Suprapubic skin (tissue), 4 donors: ENCODE data around the gene PRSS22. TPM values are rescaled to one million over a fixed set of nuclear protein-coding genes. Genes with fewer than 3 reads are reported as not detected.

Source experiments
- DNase-seq, 2 donors: peaks; one replicate each; pipeline ENCODE4 v3.0.0-alpha.2; 2019; ENCODE audit warnings: low spot score in 2 of 2
- H3K27ac ChIP-seq: fragments of 200-600 bp; sonication (generic); one replicate; pipeline ENCODE4 v1.5.1; 2019
- H3K27me3 ChIP-seq: fragments of 200-600 bp; sonication (generic); one replicate; pipeline ENCODE4 v1.5.1; 2019
- H3K36me3 ChIP-seq: fragments of 200-600 bp; sonication (generic); one replicate; pipeline ENCODE4 v1.5.1; 2019
- H3K4me1 ChIP-seq: fragments of 200-600 bp; sonication (generic); one replicate; pipeline ENCODE4 v1.5.1; 2019
- H3K4me3 ChIP-seq: fragments of 200-600 bp; sonication (generic); one replicate; pipeline ENCODE4 v1.5.1; 2019; ENCODE audit warnings: mild to moderate bottlenecking
- H3K9me3 ChIP-seq: fragments of 200-600 bp; sonication (generic); one replicate; pipeline ENCODE4 v1.5.1; 2019
- EP300 ChIP-seq: sonication (generic); formaldehyde crosslinking; IDR thresholded peaks from one replicate; pipeline ENCODE4 v1.6.1; 2017; ENCODE audit warnings: antibody characterized with exemption
- POLR2A ChIP-seq, 2 donors: fragments of 450-650 bp; IDR thresholded peaks; one replicate each; pipeline ENCODE4 v1.6.1; 2017; ENCODE audit warnings: antibody characterized with exemption in 2 of 2, mild to moderate bottlenecking in 2 of 2, moderate library complexity in 2 of 2
- POLR2AphosphoS5 ChIP-seq, 3 donors: sonication (generic); formaldehyde crosslinking; IDR thresholded peaks; one replicate each; pipeline ENCODE4 v1.6.1; 2017; ENCODE audit warnings: antibody characterized with exemption in 3 of 3
- WGBS: methylation state at CpG from one replicate; pipeline ENCODE4 v1.1.5; 2018; 5-methylcytosine and 5-hydroxymethylcytosine counted together
- total RNA-seq, 4 donors: library from RNA; depleted of rRNA; stranded (reverse); fragments of >200 nt; gene quantifications; one replicate each; pipeline ENCODE4 v1.1.0, GENCODE V29; 2016
- TF ChIP-seq, protein P1 (sequence below), 2 donors: fragments of 200-600 bp in 1 of 2; fragments of 450-650 bp in 1 of 2; sonication (generic) in 1 of 2; IDR thresholded peaks; one replicate each; pipeline ENCODE4 v1.5.1; 2016 to 2019; ENCODE audit warnings: antibody characterized with exemption in 2 of 2, mild to moderate bottlenecking in 1 of 2, moderate library complexity in 1 of 2

PRSS22 gene
- total RNA-seq, 4 donors from 2014 or later = 1.7 to 8.7 (median 6.7) TPM

DNA sequence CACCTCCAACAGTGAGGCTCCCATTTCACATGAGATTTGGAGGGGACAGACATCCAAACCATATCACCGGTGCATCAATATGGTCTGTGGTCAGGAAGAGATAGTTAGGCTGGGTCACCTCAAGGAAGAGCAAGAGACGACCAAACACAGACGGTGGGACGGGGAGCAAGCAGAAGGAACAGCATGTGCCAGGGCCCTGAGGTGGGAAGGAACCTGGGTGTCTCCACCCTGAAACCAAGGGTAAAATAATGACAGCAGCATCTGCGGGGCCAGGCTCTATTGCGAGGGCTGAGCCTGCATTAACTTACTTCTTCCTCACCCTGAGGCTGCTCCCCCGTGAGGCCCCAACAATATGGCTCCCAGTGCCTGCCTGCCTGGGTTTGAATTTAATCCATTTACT is 49.8 kb downstream of the PRSS22 start:
- no peaks in the 10 kb centered on the region for H3K36me3 ChIP-seq
- peak in 1 of 2 donors; percentile 15 for DNase-seq
- no peak for TF ChIP-seq EP300
- TF ChIP-seq POLR2A (IDR thresholded peaks at IDR 0.05) = no peak
- no peak for TF ChIP-seq POLR2AphosphoS5 (IDR thresholded peaks at IDR 0.05)
- TF ChIP-seq, protein P1, sequence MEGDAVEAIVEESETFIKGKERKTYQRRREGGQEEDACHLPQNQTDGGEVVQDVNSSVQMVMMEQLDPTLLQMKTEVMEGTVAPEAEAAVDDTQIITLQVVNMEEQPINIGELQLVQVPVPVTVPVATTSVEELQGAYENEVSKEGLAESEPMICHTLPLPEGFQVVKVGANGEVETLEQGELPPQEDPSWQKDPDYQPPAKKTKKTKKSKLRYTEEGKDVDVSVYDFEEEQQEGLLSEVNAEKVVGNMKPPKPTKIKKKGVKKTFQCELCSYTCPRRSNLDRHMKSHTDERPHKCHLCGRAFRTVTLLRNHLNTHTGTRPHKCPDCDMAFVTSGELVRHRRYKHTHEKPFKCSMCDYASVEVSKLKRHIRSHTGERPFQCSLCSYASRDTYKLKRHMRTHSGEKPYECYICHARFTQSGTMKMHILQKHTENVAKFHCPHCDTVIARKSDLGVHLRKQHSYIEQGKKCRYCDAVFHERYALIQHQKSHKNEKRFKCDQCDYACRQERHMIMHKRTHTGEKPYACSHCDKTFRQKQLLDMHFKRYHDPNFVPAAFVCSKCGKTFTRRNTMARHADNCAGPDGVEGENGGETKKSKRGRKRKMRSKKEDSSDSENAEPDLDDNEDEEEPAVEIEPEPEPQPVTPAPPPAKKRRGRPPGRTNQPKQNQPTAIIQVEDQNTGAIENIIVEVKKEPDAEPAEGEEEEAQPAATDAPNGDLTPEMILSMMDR (IDR thresholded peaks at IDR 0.05) = no peak
- no peak overlapping the region for H3K27ac ChIP-seq
- H3K4me3 ChIP-seq = no peak overlapping the region
- peaks cover 28% of the 10 kb centered on the region for H3K27me3 ChIP-seq
- H3K4me1 ChIP-seq = peaks cover 10% of the 10 kb centered on the region
- 79% methylated on average over 7 of the region's 7 CpGs for WGBS
- H3K9me3 ChIP-seq = no peaks in the 10 kb centered on the region

DNA sequence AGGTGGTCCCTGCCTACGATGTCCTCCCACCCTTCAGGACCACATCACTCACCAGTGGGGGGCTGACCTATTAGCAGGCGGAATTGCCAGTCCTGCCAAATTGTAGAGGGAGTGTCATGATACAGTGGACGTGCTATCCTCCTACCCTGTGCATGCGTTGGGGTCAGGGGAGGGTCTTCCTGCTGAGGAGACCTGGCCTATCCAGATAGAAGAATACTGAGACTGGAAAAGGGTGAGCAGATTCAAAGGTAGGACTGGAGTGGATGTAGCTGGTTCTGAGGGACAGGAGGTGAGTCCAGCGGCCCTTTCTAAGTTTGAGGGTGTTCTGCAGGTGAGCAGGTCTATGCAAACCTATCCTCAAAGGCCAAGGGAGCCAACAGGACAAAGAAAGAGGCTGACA is 51.7 kb downstream of the PRSS22 start:
- peak in 1 of 2 donors; percentile 18 for DNase-seq
- H3K4me3 ChIP-seq = no peak overlapping the region
- TF ChIP-seq, protein P1 (IDR thresholded peaks at IDR 0.05) = no peak
- no peak for TF ChIP-seq POLR2A (IDR thresholded peaks at IDR 0.05)
- no peak for TF ChIP-seq EP300
- TF ChIP-seq POLR2AphosphoS5 (IDR thresholded peaks at IDR 0.05) = no peak
- H3K27me3 ChIP-seq = peaks cover 16% of the 10 kb centered on the region
- no peaks in the 10 kb centered on the region for H3K36me3 ChIP-seq
- WGBS = 84% methylated on average over 5 of the region's 5 CpGs
- no peaks in the 10 kb centered on the region for H3K9me3 ChIP-seq
- H3K4me1 ChIP-seq = no peaks in the 10 kb centered on the region
- H3K27ac ChIP-seq = no peak overlapping the region

- no peaks in the 10 kb centered on the region for H3K9me3 ChIP-seq
- TF ChIP-seq, protein P1 (IDR thresholded peaks at IDR 0.05) = no peak
- TF ChIP-seq POLR2A (IDR thresholded peaks at IDR 0.05) = no peak
- no peak for TF ChIP-seq EP300
- no peak for TF ChIP-seq POLR2AphosphoS5 (IDR thresholded peaks at IDR 0.05)
- peaks cover 10% of the 10 kb centered on the region for H3K27me3 ChIP-seq
- H3K36me3 ChIP-seq = no peaks in the 10 kb centered on the region
- H3K27ac ChIP-seq = no peak overlapping the region
- peak; percentile 28 to 32 for DNase-seq
- no peaks in the 10 kb centered on the region for H3K4me1 ChIP-seq
- WGBS = 88% methylated on average over 4 of the region's 4 CpGs
- no peak overlapping the region for H3K4me3 ChIP-seq
Measured at GRCh38 chr16:2804728-2805127, 53.2 kb downstream of the PRSS22 start.

DNA sequence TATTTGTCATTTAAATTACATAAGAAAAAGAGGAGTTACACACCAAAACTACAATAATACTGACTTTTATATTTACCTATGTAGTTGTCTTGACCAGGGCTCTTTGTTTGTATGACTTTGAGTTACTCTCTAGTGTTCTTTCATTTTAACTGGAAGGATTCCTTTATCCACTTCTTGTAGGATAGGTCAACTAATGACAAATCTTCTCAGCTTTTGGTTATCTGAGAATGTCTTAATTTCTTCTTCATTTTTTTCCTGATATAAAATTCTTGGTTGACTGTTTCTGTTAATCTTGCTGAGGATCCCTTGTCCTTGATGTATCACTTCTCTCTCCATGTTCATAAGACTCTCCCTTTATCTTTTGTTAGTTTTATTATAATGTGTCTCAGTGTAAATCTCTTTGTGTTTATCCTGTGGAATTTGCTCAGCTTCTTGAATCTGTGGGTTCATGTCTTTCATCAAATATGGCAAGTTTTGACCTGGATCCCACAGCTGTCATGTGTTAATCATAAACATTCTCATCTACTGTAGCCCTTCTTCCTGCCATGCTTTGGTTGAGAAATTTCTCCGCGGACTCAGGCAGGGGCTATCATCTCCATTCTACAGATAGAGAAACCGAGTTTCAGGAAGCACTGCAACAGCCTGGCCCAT is 54.3 kb downstream of the PRSS22 start:
- Histone ChIP-seq H3K4me3 (no peak overlapping the region), H3K4me1 (no peaks in the 10 kb centered on the region), H3K9me3 (no peaks in the 10 kb centered on the region), H3K36me3 (no peaks in the 10 kb centered on the region), H3K27ac (no peak overlapping the region), H3K27me3 (peaks cover 15% of the 10 kb centered on the region)
- TF ChIP-seq, protein P1 (IDR thresholded peaks at IDR 0.05) = no peak
- TF ChIP-seq POLR2A (IDR thresholded peaks at IDR 0.05) = no peak
- no peak for TF ChIP-seq EP300
- no peak for TF ChIP-seq POLR2AphosphoS5 (IDR thresholded peaks at IDR 0.05)
- peak in 1 of 2 donors; percentile 5 for DNase-seq
- WGBS = 88% methylated on average over 3 of the region's 3 CpGs

Other genes starting within 250 kb of the PRSS22 start
- 10 to 100 TPM; 46.3 to 84.4 (median 53.0) TPM for gene KCTD5, start 175.6 kb downstream of the PRSS22 start, total RNA-seq
- gene PRSS27, start 137.9 kb downstream of the PRSS22 start, total RNA-seq = 1 to 10 TPM; 1.6 to 9.5 (median 5.6) TPM
- gene SRRM2, start 105.5 kb downstream of the PRSS22 start, total RNA-seq = 1,000 to 10,000 TPM in 1 of 4 donors, 100 to 1,000 TPM in 3; 484 to 1,595 (median 654) TPM
- gene ELOB, start 80.9 kb downstream of the PRSS22 start, total RNA-seq = 100 to 1,000 TPM; 174 to 249 (median 213) TPM
- gene PRSS33, start 70.6 kb downstream of the PRSS22 start, total RNA-seq = not detected
- not detected for gene PRSS41, start 59.7 kb downstream of the PRSS22 start, total RNA-seq
- 1 to 10 TPM in 2 of 4 donors, under 1 TPM in 1, not detected in 1; 0.87 to 7.6 (median 1.3) TPM for gene PRSS21, start 40.9 kb downstream of the PRSS22 start, total RNA-seq
- 10 to 100 TPM; 17.7 to 80.5 (median 23.4) TPM for gene ZG16B, start 27.9 kb downstream of the PRSS22 start, total RNA-seq
- 10 to 100 TPM; 31.5 to 42.1 (median 34.7) TPM for gene FLYWCH2, start 25.0 kb upstream of the PRSS22 start, total RNA-seq
- 10 to 100 TPM; 32.7 to 81.8 (median 52.1) TPM for gene FLYWCH1, start 53.8 kb upstream of the PRSS22 start, total RNA-seq
- gene KREMEN2, start 106.1 kb upstream of the PRSS22 start, total RNA-seq = 1 to 10 TPM; 1.0 to 4.2 (median 3.9) TPM
- 10 to 100 TPM in 3 of 4 donors, 1 to 10 TPM in 1; 4.7 to 19.2 (median 14.1) TPM for gene PAQR4, start 111.2 kb upstream of the PRSS22 start, total RNA-seq
- 1 to 10 TPM; 1.9 to 6.4 (median 4.7) TPM for gene PKMYT1, start 122.3 kb upstream of the PRSS22 start, total RNA-seq
- gene CLDN9, start 154.8 kb upstream of the PRSS22 start, total RNA-seq = not detected
- not detected for gene CLDN6, start 160.0 kb upstream of the PRSS22 start, total RNA-seq
- 10 to 100 TPM in 3 of 4 donors, 1 to 10 TPM in 1; 2.3 to 59.6 (median 30.5) TPM for gene TNFRSF12A, start 162.2 kb upstream of the PRSS22 start, total RNA-seq
- gene HCFC1R1, start 165.8 kb upstream of the PRSS22 start, total RNA-seq = 10 to 100 TPM; 32.6 to 65.4 (median 51.5) TPM
- 10 to 100 TPM; 15.8 to 27.0 (median 24.9) TPM for gene THOC6, start 165.9 kb upstream of the PRSS22 start, total RNA-seq
- gene BICDL2, start 178.8 kb upstream of the PRSS22 start, total RNA-seq = 10 to 100 TPM; 58.4 to 77.6 (median 69.3) TPM
- under 1 TPM in 3 of 4 donors, not detected in 1; 0.51 to 0.87 (median 0.83) TPM for gene MMP25, start 188.4 kb upstream of the PRSS22 start, total RNA-seq
- 10 to 100 TPM in 1 of 4 donors, 1 to 10 TPM in 3; 2.6 to 11.9 (median 6.1) TPM for gene IL32, start 207.5 kb upstream of the PRSS22 start, total RNA-seq
- gene ZSCAN10, start 241.1 kb upstream of the PRSS22 start, total RNA-seq = not detected